ENCODE results near the gene MACIR.
A peak's percentile ranks its signal among the peaks of the same experiment; 100 is the strongest.

MACIR gene

GRCh38 chr5:103327451-103327850 is 68.9 kb downstream of the MACIR start:
- Histone ChIP-seq H3K9ac (ENCODE audit: low read length) (no peak overlapping the region), H2BK12ac (ENCODE audit: low read length) (no peak overlapping the region), H3K14ac (ENCODE audit: low read length) (no peak overlapping the region), H2BK120ac (ENCODE audit: insufficient read depth, low read length, poor library complexity) (no peak overlapping the region), H3K4me2 (ENCODE audit: low read length) (no peak overlapping the region), H3K79me2 (ENCODE audit: control insufficient read depth, insufficient read depth, low read length, poor library complexity) (no peaks in the 10 kb centered on the region), H3K36me3 (ENCODE audit: control insufficient read depth in 1 of 2, insufficient read depth in 2 of 2, low read length in 2 of 2) (no peaks in the 10 kb centered on the region), H3K18ac (ENCODE audit: low read length) (no peak overlapping the region), H4K91ac (ENCODE audit: low read depth, low read length) (no peak overlapping the region), H3K27ac (ENCODE audit: low read depth, low read length) (no peak overlapping the region), H3K4me3 (ENCODE audit: low read depth, low read length) (no peak overlapping the region), H2AFZ (ENCODE audit: insufficient read depth, low read length, poor library complexity) (no peak overlapping the region), H2BK5ac (ENCODE audit: low read depth, low read length, poor library complexity) (no peak overlapping the region), H2AK5ac (ENCODE audit: low read length) (no peak overlapping the region), H4K12ac (ENCODE audit: low read depth, low read length) (no peak overlapping the region), H3K4me1 (ENCODE audit: control insufficient read depth in 1 of 2, insufficient read depth in 2 of 2, low read length in 2 of 2) (no peaks in the 10 kb centered on the region), H3K9me3 (ENCODE audit: insufficient read depth, low read depth, low read length) (no peaks in the 10 kb centered on the region), H3K4ac (ENCODE audit: low read depth, low read length) (no peak overlapping the region), H3K23ac (ENCODE audit: low read length) (no peak overlapping the region), H4K8ac (ENCODE audit: low read depth, low read length) (no peak overlapping the region), H3K27me3 (ENCODE audit: insufficient read depth, low read length) (no peaks in the 10 kb centered on the region), H3K79me1 (ENCODE audit: low read length) (no peaks in the 10 kb centered on the region)
- peak; percentile 74 to 87 for DNase-seq
- WGBS (ENCODE audit: extremely low coverage, insufficient coverage, insufficient read length) = no CpG with 5 or more reads among the region's 1 CpG

GRCh38 chr5:103327893-103328292 is 69.3 kb downstream of the MACIR start:
- Histone ChIP-seq H3K23ac (ENCODE audit: low read length) (no peak overlapping the region), H3K4ac (ENCODE audit: low read depth, low read length) (no peak overlapping the region), H3K9me3 (ENCODE audit: insufficient read depth, low read depth, low read length) (no peaks in the 10 kb centered on the region), H2AK5ac (ENCODE audit: low read length) (no peak overlapping the region), H2BK12ac (ENCODE audit: low read length) (no peak overlapping the region), H2BK5ac (ENCODE audit: low read depth, low read length, poor library complexity) (no peak overlapping the region), H2BK120ac (ENCODE audit: insufficient read depth, low read length, poor library complexity) (no peak overlapping the region), H3K79me1 (ENCODE audit: low read length) (no peaks in the 10 kb centered on the region), H4K12ac (ENCODE audit: low read depth, low read length) (no peak overlapping the region), H3K79me2 (ENCODE audit: control insufficient read depth, insufficient read depth, low read length, poor library complexity) (no peaks in the 10 kb centered on the region), H4K91ac (ENCODE audit: low read depth, low read length) (no peak overlapping the region), H3K27me3 (ENCODE audit: insufficient read depth, low read length) (no peaks in the 10 kb centered on the region), H3K18ac (ENCODE audit: low read length) (no peak overlapping the region), H3K4me3 (ENCODE audit: low read depth, low read length) (no peak overlapping the region), H3K4me1 (ENCODE audit: control insufficient read depth in 1 of 2, insufficient read depth in 2 of 2, low read length in 2 of 2) (no peaks in the 10 kb centered on the region), H4K8ac (ENCODE audit: low read depth, low read length) (no peak overlapping the region), H2AFZ (ENCODE audit: insufficient read depth, low read length, poor library complexity) (no peak overlapping the region), H3K14ac (ENCODE audit: low read length) (no peak overlapping the region), H3K9ac (ENCODE audit: low read length) (no peak overlapping the region), H3K27ac (ENCODE audit: low read depth, low read length) (no peak overlapping the region), H3K36me3 (ENCODE audit: control insufficient read depth in 1 of 2, insufficient read depth in 2 of 2, low read length in 2 of 2) (no peaks in the 10 kb centered on the region), H3K4me2 (ENCODE audit: low read length) (no peak overlapping the region)
- DNase-seq = no peak
